ENCODE measurements around the gene C1orf115.
"Not testable (repeated sequence)": the region's sequence is repeated elsewhere in the genome, so short reads cannot be mapped to it uniquely, and the experiment has no call there.

C1orf115 gene

GRCh38 chr1:220694866-220695382 lies 4.8 kb downstream of the C1orf115 start:
- DNase-seq, result no peak

DNA sequence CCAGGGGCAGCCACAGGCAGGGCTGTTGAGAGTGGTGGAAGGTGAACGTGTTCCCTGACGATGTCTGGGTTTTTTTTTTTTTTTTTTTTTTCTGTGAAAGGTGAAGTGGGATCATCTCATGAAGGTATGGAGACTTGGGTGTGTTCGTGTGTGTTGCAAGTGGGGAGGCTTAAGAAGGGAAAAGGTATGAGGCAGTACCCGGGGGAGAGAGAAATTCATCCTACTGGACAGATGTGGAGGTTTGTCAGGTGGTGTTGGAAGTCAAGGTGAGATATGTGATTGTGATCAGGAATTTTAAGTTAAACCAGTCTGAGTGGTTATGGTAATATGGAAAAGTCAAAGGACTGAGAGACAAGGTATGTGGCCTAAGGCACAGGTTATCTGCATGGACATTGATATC lies 5.3 kb downstream of the C1orf115 start:
- DNase-seq, result no peak

- no peak for DNase-seq
These were observed 6.2 kb downstream of the C1orf115 start for GRCh38 chr1:220696226-220696862.

- DNase-seq, result no peak
These were observed 6.7 kb downstream of the C1orf115 start for GRCh38 chr1:220696863-220697231.

GRCh38 chr1:220697326-220697725 lies 7.2 kb downstream of the C1orf115 start:
- no peak for DNase-seq

- DNase-seq, result no peak
These were observed 8.4 kb downstream of the C1orf115 start for GRCh38 chr1:220698607-220699016.

DNA sequence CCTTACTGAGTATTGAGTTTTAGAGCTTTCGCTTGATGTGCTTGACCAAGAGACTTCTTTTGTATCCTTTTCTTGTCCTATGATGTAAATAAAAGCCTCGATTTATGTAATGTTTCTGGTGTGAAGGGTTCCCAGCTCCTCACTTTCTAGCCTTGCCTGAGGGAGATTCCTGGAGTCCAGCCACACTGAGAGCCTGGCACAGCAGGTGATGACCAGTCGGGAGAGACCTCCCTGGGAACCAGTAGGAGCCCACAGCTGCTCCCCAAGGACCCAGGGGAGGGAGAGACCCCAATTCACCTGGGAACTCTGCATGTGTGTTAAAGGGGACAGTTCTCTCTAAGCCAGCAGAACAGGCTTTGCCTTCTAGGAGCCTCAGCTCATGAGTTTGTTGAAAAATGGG lies 8.9 kb downstream of the C1orf115 start:
- DNase-seq, result no peak

DNA sequence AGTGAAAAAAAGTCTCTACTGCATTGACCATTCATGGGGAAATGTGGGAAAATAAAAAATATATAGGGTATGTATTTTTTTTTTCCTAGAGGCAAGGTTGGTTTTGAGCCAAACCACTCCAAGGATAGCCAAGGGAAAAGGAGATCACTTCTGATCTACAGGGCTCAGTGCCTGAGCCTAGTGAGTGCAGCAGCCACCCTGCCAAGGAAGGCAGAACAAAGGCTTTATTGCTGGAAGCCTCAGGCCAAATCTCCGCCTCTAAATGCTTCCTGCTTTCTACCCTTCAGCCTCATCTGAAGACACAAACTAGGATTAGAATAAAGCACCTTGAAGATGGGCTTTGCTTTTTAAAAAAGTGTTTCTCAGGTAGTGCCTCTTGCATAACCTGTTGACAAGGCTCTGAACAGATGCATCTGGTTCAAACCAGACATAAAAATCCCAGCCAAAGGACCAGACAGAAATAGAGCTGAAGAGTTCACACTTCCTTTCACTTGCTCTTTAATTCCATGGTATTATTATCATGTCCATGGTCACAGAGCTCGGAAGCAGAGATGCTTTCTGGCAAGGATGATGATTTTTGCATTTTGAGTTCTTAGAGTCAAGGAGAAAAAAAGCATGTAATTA lies 10.5 kb downstream of the C1orf115 start:
- peak; percentile 13 for DNase-seq

DNA sequence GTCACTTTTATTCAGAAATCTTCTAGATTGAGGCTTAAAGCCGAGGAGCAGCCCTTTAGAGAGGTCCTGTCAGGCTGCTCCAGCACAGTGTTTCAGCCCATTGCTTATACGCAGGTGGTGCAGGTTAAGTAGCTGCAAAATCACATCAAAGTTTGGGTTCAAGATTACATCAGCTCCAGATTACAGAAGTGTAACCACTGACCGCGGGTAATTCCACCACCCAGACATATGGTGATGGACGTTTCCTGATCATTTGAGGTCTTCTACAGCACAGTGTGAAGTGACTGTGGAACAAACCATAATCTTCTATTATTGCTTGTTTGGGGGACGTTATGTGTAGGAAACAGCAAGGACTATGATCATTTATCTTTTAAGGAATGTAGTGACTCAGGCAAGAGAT lies 11.8 kb downstream of the C1orf115 start:
- no peak for DNase-seq

DNA sequence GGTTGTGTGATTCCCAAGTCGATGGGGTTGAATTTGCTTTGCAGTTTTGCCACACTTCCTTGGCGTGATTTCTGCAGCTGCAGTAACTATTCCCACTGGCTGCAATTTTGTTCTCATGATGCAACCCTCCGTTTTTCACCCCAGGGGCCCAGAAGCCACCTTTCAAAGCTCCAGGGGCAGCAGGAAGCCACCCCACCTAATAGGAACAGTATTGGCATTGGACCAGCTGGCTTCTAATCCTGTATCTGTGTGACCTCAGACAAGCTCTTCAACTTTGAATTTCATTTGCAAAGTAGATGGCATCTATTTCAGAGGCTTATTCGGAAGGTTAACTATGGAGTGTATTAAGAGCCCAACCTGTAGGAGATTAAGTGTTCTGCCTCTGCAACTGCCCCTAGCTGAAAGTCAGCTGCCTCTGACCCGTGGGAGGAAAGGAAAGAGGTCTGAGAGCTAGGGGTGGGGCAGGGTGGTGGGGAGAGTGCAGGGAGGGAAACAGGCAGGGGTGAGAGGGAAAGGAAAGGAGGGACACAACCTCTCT lies 12.6 kb downstream of the C1orf115 start:
- no peak for DNase-seq

DNA sequence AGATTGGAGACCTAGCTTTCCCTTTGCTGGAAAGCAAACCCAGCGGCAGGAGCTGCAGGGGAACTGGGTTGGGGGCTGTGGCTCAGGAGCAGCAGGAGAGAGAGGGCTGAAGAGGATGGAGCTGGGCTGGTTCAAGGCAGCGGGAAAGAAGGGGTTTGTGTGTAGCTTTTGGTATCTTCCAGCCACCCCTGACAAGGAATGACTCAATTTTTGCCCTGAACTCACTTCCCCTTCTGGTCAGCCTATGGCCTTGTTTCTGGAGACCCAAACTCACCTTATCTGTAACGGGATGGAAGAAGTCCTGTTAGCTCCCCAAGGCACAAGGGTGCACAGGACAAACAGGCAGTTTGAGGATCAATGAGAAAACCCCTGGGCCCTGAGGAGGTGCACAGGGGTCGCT lies 13.1 kb downstream of the C1orf115 start:
- DNase-seq, result no peak

DNA sequence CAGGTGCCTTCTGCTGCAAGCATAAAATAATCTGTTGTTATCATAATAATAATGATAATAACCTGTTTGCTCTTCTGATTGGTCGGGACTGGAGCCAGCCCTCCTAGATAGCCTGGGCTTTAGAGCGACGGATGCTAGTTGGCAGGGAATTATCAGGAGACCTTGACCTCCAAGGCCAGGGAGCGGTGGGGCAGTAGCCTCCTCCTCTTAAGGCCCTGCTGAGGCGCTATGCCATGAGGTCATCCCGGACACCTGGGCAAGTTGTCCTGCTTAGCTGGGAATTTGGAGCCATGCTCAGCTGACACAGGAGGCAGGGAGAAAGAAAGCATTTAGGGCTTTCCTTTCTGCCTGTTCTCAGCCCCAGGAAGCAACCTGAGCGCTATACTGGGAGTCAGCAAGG lies 15.6 kb downstream of the C1orf115 start:
- no peak for DNase-seq

DNA sequence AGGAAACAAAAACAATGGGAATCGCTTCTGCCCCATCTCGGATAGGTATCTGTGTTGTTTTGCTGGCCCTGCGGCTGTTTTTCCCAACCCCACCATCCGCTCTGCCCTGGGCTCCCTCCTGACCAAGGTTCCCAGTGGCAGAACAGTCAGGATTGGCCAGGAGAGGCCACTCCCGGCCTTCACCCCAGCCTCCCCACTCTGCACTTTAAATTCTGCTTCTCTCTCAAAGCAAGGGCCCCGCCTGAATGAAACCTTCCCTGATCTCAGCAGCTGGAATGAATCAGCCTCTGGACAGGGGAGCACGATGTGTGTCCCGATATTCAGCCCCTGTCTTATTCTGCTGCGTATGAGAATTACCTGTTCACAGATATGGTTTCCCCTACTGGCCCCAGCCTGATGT lies 16.3 kb downstream of the C1orf115 start:
- no peak for DNase-seq

DNA sequence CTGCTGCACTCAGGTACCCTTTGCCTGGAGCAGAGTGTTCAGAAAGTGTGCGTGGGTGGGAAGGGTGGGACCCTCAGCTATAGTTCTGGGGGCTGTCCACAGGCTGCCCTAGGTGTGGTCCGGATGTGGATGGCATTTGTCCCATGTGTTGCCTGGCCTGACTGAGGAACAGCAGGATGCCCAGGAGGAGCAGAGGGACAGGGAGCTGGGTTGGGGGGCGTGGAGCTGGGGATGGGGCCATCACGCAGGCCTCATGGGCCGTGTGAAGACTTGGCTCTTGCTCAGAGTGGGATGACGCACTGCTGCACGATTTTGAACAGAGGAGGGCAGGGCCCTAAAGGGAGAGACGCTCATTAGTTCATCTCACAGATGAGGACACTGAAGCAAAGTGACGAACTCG lies 17.0 kb downstream of the C1orf115 start:
- no peak for DNase-seq

DNA sequence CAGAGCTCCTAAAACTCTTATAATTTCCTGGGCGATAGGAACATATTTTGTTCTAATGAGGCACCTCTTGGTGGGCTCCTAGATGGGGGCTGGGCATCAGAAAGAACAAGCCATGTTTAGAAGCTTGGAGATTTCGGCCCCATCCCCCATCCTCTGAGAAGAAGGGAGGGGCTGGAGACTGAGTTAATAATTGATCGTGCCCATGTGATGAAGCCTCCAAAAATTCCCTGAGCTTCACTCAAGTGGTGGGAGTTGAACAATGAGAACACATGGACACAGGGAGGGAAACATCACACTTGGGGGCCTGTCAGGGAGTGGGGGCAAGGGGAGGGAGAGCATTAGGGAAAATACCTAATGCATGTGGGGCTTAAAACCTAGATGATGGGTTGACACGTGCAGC lies 18.1 kb downstream of the C1orf115 start:
- no peak for DNase-seq

GRCh38 chr1:220708936-220709801 lies 19.0 kb downstream of the C1orf115 start:
- DNase-seq, result no peak

DNA sequence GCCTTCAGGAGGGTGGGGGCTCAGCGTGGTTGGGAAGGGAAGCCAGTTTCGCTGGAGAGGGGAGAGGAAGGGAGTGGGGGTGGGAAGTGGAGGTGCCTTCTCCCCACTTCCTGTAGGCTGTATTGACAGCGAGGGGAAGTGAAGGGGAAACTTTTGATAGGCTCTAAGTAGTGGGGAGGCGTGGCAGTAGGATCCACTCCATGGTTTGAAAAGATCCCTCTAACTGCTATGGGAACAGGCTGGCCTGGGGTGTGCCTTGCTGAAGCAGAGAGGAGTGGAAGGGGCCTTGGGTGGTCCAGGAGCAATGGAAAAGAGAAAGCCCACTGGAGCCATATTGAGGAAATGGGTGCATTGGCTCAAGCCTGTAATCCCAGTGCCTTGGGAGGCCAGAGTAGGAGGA lies 20.2 kb downstream of the C1orf115 start:
- no peak for DNase-seq

- DNase-seq, result no peak
These were observed 21.1 kb downstream of the C1orf115 start for GRCh38 chr1:220711056-220711809.

GRCh38 chr1:220715986-220716385 lies 25.8 kb downstream of the C1orf115 start:
- DNase-seq, result not testable (repeated sequence)

GRCh38 chr1:220717800-220718640 lies 27.9 kb downstream of the C1orf115 start:
- no peak for DNase-seq

- peak; percentile 20 for DNase-seq
These were observed 31.1 kb downstream of the C1orf115 start for GRCh38 chr1:220721266-220721665.

- DNase-seq, result no peak
These were observed 36.5 kb downstream of the C1orf115 start for GRCh38 chr1:220726634-220727033.

Measured in DMS153 (cell line).